HG02884 (cell line): ENCODE data around the gene CCL7.

Experiments
- ATAC-seq: cut with Tn5 transposase; IDR thresholded peaks from one replicate; pipeline ENCODE4 v1.9.1; 2021; ENCODE audit warnings: mild to moderate bottlenecking, moderate library complexity; ENCODE audit not compliant: unreplicated experiment

CCL7 gene

GRCh38 chr17:34246446-34246845, 23.6 kb upstream of the CCL7 start:
- ATAC-seq = no peak

GRCh38 chr17:34246881-34247280, 23.1 kb upstream of the CCL7 start:
- ATAC-seq = no peak

- ATAC-seq = no peak
Measured at GRCh38 chr17:34248511-34249024, 21.5 kb upstream of the CCL7 start.

- ATAC-seq = no peak
Measured at GRCh38 chr17:34249061-34249460, 21.0 kb upstream of the CCL7 start.

GRCh38 chr17:34249478-34249877, 20.5 kb upstream of the CCL7 start:
- no peak for ATAC-seq

GRCh38 chr17:34251186-34251585, 18.8 kb upstream of the CCL7 start:
- no peak for ATAC-seq

- no peak for ATAC-seq
Measured at GRCh38 chr17:34252095-34252443, 18.0 kb upstream of the CCL7 start.

- ATAC-seq = no peak
Measured at GRCh38 chr17:34252444-34253138, 17.4 kb upstream of the CCL7 start.

- ATAC-seq = no peak
Measured at GRCh38 chr17:34253139-34253525, 16.9 kb upstream of the CCL7 start.

- ATAC-seq = no peak
Measured at GRCh38 chr17:34254146-34254545, 15.9 kb upstream of the CCL7 start.

- no peak for ATAC-seq
Measured at GRCh38 chr17:34254651-34255380, 15.2 kb upstream of the CCL7 start, which contains the start of gene CCL2. Gene CCL2, plus strand, starts transcription at chr17:34255285. Its CDS starts 65 bp downstream, at chr17:34255350.

- no peak for ATAC-seq
Measured at GRCh38 chr17:34255381-34255732, 14.7 kb upstream of the CCL7 start.

- ATAC-seq = no peak
Measured at GRCh38 chr17:34255841-34256240, 14.2 kb upstream of the CCL7 start.

- ATAC-seq = no peak
Measured at GRCh38 chr17:34257299-34257985, 12.6 kb upstream of the CCL7 start.

GRCh38 chr17:34257986-34258326, 12.1 kb upstream of the CCL7 start:
- ATAC-seq = no peak

- no peak for ATAC-seq
Measured at GRCh38 chr17:34259146-34259545, 10.9 kb upstream of the CCL7 start.

GRCh38 chr17:34260861-34261260, 9.2 kb upstream of the CCL7 start:
- ATAC-seq = no peak

GRCh38 chr17:34261568-34262337, 8.3 kb upstream of the CCL7 start:
- no peak for ATAC-seq

GRCh38 chr17:34265711-34266110, 4.3 kb upstream of the CCL7 start:
- no peak for ATAC-seq

- no peak for ATAC-seq
Measured at GRCh38 chr17:34275881-34276280, 5.9 kb downstream of the CCL7 start.

GRCh38 chr17:34276826-34277225, 6.8 kb downstream of the CCL7 start:
- no peak for ATAC-seq
